GM19193 (cell line): Measurements from ENCODE around the gene FREM1.

Source experiments
- POLR2A ChIP-seq: IDR thresholded peaks from 4 replicates; pipeline ENCODE4 v1.6.1; 2011; ENCODE audit not compliant: insufficient read depth, insufficient read length; ENCODE audit errors: extremely low read depth

FREM1 gene

DNA sequence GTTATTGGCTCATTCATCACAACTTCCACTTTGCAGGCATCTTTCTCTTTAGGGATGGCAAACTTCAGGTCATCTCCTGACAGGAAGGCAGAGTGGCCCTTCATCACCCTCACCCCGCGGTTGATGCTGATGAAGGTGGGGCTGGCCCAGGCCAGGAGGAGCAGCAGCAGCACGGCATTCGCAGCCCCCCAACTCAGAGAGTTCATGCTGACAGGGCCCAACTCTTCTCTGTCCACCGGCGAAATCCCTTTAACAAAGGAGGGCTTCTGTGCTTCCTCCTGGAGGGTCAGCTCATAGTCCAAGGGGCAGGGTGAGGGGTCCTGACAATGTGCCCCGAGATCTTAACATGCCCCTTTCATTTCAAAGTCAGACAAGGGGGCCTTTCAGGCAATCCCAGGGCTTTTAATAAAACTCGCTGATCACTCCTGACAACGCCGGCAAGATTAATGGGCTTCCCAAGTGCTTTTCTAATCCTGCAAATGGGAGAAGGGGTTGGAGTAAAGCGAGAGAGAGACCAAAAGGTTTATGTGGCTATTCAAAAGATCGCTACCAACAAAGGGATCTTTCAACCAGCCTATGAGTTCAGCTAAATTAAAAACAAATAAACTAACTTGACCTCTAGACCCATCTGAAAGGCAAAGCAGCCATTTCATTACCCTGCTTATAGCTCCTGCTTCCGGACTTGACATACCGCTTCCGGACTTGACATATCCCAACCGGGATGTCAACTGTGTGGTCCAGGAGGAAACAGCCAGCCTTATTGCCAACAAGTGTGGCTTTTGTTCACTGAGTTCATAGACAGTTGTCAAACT is 41.2 kb downstream of the FREM1 start:
- TF ChIP-seq POLR2A: no peak

DNA sequence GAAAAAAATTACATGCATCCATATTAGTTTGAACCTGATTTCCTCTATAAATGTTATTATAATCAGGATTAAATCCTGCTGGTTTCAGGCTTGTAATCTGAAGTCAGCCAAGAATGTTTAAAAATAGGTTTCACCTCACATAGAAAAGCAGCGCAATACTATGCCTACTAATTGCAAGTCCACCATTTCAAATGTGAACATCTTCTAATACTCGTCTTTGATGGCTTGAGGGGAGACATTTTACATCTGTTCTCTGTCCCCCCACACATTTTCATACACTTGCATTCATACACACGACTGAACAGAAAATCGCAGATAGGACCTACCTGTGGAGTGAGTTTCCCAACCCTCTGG is 41.8 kb downstream of the FREM1 start:
- no peak for TF ChIP-seq POLR2A

DNA sequence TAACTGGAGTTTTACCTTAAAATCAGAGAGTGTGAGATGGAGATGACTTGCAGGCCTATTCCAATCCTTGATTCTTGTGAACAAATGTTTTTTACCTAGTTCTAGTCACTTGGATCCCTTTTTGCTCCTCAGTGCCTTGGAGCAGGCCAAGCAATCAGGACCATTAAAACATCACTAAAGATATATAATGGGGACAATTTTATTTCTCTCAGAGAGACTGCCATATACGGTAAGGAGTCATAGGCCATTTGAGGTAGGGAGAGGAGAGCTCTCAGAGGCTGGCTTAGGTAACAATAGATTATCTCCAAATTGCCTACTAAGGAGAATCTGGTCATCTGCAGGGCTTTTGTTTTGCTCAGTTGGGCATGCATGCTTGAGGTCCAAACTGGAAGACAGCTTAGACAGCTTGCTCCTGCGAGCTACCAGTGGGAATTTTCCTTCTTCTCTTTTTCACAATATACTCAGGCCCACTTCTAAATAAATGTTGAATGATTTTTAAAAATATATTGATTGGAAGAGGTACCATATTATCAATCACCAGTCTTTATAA is 44.0 kb downstream of the FREM1 start:
- no peak for TF ChIP-seq POLR2A

DNA sequence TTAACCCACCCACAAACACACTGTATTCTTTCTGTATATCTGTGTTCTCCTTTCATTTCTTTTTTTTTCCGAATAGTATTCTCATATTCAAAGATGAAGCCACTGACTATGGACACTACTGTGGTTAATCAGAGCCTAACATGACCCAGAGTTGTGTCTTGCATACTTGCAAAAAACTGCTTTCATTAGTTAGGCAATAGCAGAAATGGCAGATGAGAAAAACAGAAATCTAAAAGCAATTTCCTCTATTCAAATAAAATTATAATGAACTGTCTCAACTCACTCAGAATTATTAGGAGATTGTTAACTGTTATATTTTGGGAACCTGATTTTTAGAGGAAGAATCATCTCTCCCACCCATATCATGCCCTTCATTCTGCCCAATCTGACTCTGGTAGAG is 45.9 kb downstream of the FREM1 start:
- no peak for TF ChIP-seq POLR2A

DNA sequence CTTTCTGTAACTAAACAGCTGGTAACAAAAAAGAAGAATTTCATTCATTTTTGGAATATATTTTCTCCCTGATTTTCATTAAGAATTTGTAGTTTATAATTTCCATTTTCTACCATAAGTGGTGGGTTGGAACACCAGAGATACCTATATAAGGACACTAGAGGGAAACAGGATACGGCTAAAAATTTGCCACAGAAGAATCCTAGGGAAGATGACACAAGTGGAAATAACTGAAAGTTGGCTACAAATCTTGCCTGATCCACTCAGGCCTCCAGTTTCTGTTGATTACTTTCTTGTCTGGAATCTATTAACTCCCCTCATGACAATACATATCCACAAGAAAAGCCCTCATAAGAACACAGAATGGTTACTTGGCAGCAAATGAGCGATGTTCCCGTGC is 46.8 kb downstream of the FREM1 start:
- TF ChIP-seq POLR2A: no peak

DNA sequence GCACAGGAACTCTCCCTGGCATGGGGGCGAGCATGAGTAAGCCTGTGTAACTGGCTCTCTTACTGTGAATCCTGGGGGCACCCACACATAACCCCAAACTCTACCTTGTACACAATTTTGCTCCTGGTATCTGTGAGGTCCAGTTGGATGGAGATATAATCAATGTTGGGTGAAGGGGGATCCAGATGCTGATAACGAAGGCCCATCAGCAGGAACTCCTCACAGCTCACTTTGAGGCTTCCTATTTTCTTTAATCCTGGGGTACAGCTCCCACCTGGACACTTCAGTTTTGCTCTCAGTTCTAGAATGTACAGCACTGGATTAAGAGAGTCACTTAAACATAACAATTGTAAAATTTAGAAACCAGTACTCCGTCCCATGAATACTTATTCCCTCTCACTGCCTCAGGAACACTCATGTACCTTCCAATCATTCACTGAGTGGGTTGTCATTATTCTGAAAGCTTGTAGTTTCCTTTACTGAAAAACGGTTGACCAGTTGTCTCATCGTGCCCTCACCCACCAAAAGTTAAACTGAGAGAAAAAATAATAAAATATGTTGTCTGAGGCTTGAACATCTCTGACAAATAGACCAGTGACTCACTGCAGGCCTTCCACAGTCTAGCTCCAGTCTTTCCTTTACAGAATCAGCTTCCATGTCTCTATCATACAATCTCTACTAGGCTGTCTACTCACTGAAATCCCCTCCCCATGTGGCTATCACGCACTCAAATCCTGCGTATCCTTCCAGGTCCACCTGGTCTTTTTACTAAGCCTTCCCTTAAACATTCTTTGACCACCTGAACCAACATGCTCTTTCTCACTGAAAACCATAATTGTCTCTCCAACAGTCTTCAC is 52.6 kb downstream of the FREM1 start:
- TF ChIP-seq POLR2A: no peak

DNA sequence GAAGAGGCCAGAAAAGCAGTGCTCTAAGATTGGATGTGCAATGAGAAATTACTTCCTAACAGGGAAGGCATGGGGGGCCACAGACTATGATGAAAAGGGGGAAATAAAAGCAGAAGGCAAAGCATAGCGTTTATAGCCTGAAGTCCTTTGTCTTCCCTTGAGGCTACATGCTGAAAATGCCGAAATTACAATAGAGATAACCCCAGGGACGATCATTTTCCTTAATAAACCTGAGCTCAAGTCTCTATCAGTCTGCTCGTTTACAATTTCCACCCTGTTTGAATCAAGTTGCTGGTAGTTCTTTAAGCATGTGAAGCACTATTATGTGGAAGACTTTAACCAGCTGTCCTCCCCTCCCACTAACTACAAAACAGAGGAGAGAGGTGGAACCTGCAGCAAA is 60.4 kb downstream of the FREM1 start:
- TF ChIP-seq POLR2A: no peak

DNA sequence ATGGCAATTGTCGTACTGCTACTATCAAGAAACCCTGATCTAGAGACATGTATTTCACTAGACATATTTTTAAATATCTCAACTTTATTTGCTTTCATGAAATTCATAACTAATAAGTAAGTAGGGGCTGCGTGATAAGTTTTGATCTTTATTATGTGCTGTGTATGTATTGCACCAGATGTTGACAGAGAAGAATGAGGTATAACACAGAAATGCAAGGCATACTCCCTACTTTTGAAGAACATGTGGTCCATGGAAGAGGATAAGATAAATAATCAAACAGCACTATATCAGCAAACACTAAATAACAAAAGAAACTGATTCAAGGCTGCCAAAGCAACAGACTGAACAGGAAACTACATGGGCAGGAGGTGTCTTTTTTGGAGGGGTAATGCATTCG is 60.9 kb downstream of the FREM1 start:
- TF ChIP-seq POLR2A: no peak

DNA sequence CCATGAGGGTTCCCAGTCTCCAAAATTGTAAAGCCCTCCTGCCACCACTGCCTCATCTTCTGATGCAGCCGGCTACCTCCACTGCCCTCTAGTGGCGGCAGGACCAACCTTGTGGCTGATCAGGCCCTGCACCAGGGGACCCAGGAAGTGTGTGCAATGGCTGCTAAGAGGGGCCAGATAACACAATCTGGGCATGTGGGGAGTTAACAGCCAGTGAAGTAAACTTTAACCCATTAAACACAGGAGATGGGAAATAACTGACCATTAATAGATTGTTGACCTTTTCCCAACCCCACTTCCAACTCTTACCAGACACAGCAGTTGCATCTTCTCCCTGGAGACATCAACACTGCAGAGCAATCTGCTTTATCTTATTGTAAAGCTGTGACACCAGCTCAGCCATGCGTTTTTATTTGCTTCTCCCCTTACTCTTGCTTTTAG is 63.3 kb downstream of the FREM1 start:
- TF ChIP-seq POLR2A: no peak

DNA sequence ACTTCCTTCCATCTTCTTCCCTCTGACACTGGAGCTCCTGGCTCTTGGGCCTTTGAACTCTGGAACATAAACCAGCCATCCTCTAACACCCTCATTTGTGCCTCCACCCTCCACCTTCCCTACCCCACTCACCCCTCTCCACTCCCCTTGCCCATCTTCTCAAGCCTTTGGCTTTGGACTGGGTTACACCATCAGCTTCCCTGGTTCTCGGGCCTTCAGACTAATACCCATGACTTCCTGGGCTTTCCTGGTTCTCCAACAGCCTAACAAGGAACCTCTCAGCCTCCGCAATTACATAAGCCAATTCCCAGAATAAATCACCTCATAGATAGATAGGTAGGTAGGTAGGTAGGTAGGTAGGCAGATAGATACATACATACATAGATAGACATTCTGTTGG is 67.1 kb downstream of the FREM1 start:
- TF ChIP-seq POLR2A: no peak

DNA sequence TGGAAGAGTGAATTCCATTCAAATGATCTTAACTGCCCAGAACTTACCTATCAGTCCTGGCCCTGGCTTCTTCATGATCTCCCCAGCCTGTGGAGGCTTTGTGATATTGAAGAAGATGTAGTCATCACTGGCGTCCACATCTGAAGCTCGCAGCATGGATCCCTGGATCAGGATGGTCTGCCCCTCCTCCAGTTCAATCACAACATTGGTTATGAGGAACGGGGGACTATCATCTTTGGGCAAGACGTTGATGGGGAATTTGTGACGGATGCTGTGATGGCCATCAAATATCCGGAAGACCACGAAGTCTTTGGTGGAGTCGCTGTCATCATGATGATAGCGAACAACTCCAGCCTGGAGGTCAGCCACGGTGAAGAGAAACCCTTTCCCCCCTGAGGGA is 68.0 kb downstream of the FREM1 start:
- no peak for TF ChIP-seq POLR2A

DNA sequence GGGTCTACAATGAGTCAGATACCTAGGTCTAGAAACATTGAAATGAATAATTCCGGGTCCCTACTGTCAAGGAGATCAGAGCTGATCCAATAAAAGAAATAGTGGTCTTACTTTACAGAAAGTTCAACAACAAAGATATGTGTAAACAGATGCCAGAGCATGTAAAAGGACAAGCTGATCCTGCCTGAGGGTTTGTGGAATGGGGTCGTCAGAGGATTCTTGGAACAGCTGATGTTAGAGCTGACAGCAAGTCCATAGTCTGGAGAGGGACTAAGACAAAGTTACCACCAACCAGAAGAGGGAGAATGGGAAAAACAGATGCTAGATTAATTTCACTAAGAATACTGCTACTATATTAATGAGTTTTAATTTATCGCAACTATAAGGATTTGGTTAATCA is 71.5 kb downstream of the FREM1 start:
- TF ChIP-seq POLR2A: no peak

DNA sequence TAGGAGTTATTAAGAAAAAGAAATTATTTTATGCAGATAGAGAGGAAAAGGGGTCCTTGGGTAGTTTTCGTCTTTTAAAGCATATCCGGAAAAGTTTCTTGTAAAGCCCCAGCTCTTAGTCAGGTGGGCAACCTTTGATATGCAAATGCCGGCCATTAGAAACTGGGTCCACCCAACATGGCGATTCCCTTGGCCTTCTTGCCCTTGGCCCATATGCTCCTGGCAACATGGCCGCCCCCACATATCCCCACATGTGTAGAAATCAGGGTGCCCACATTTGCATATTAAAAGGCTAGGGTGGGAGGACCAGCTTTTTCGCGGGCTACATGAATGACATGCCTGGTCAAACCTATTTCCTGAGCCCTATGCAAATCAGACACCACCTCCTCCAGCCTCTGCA is 73.3 kb downstream of the FREM1 start:
- TF ChIP-seq POLR2A: no peak

DNA sequence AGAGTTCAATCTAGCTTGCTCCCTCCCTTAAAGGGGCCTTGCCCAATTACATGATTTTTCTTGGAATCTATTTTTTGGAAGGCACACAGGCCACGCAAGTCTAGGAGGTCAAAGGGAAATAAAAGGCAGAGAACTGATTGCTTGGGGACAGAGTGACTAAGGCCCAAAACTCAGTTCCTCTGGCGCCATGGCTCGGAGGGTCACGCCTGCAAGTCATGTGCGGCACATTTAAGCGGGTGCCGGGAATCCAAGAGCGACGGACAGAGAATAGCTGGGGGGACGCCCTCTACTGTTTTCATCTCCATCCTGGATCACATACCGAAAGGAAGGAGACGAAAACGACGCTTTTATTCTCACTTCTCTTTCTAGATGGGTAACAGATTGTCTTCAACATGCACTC is 78.6 kb downstream of the FREM1 start:
- no peak for TF ChIP-seq POLR2A

DNA sequence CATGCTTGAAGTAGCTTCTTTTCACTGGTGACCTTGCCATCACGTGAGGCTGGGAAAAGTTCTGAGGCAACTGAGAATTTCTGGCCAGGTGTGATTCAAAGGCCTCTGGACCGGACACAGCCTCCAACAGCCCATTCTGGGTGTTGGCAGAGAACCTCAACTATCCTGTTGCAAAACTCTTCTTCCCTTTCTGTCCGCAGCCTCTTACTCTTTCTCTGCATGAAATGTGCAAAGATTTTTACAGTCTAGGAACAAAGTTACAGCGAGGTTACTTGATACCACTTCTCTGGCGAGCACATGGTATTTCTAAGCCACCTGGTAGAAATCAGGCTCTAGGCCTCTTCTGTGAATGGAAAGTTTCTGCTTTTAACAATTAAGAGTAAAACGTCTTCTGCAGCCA is 79.2 kb downstream of the FREM1 start:
- no peak for TF ChIP-seq POLR2A

DNA sequence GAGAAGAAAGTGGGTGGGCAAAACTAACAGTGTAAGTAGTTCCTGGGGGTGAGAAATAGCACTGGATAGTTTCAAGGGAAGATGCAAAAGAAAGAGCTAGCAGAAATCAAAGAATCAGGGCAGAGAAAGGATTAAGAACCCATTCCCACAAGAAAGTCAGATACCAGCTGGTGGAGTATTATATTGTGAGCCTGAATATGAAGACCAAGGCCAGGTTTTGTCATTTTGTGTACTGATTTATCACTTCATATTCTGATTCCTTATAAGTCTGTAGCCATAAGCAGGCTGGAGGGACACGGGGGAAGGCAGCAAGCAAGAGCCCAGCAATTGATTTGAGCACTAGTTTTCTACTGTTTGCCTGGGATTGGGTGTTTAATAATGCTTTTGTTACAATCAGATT is 80.2 kb downstream of the FREM1 start:
- no peak for TF ChIP-seq POLR2A
